HCT116 (cell line): ENCODE data around the gene MDH1.

Source experiments
- CEBPB ChIP-seq: IDR thresholded peaks from 2 replicates; pipeline ENCODE4 v1.6.1; 2012; ENCODE audit warnings: low read depth
- EZH2phosphoT487 ChIP-seq: fragments of 200-600 bp; IDR thresholded peaks from 2 replicates; pipeline ENCODE4 v1.6.1; 2018; ENCODE audit warnings: antibody characterized with exemption, borderline replicate concordance
- POLR2A ChIP-seq: IDR thresholded peaks from 2 replicates; pipeline ENCODE4 v1.7.0; 2011; ENCODE audit warnings: borderline replicate concordance; ENCODE audit not compliant: insufficient read depth, insufficient read length; ENCODE audit errors: extremely low read depth
- POLR2AphosphoS5 ChIP-seq: IDR thresholded peaks from 2 replicates; pipeline ENCODE4 v1.6.1; 2011; ENCODE audit warnings: mild to moderate bottlenecking, low read depth, low read length, moderate library complexity
- YY1 ChIP-seq: IDR thresholded peaks from 2 replicates; pipeline ENCODE4 v1.6.1; 2011; ENCODE audit warnings: low read length, low read depth, moderate library complexity, mild to moderate bottlenecking; ENCODE audit not compliant: insufficient replicate concordance; ENCODE audit errors: extremely low read depth
- TF ChIP-seq, protein P1 (sequence below), 3 experiments: fragments of 200-600 bp in 1 of 3; sonication (generic) in 1 of 3; IDR thresholded peaks in 2 of 3; conservative IDR thresholded peaks in 1 of 3; 2 replicates each; pipeline ENCODE4 v1.5.1; 2012 to 2017; ENCODE audit warnings: low read depth in 2 of 3, low read length in 2 of 3, antibody characterized with exemption in 1 of 3, borderline replicate concordance in 1 of 3, control low read depth in 1 of 3, mild to moderate bottlenecking in 1 of 3, mixed read lengths in 1 of 3, mixed run types in 1 of 3, moderate library complexity in 1 of 3; ENCODE audit not compliant: insufficient read depth in 1 of 3
- TF ChIP-seq, protein P2 (sequence below): IDR thresholded peaks from 2 replicates; pipeline ENCODE4 v1.6.1; 2012; ENCODE audit warnings: low read depth

DNA sequence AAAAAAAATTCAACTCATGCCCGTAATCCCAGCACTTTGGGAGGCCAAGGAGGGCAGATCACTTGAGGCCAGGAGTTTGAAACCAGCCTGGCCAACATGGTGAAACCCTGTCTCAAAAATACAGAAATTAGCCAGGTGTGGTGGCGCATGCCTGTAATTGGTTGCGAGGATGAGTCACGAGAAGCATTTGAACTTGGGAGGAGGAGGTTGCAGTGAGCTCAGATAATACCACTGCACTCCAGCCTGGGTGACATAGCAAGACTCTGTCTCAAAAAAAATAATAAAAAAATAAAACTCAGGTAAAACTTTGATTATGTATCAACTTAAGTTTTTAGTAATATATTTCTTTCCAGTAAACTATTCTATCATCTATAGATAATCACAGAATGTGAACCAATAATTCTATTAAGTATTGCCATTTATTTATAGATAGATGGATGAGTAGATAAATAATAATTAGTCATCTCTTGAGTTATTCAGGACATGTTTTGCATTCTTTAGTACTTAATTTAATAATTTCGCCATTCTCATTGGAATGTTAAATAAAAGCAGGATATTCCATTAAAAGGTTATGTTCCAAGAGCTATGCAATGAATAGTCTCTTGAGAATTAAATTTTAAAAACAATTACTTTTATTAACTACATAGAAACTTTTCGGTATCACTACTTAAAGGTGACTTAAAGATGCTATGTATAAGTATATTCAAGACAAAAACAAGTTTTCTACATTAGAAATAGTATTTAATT is 49.2 kb upstream of the MDH1 start:
- TF ChIP-seq, protein P1, sequence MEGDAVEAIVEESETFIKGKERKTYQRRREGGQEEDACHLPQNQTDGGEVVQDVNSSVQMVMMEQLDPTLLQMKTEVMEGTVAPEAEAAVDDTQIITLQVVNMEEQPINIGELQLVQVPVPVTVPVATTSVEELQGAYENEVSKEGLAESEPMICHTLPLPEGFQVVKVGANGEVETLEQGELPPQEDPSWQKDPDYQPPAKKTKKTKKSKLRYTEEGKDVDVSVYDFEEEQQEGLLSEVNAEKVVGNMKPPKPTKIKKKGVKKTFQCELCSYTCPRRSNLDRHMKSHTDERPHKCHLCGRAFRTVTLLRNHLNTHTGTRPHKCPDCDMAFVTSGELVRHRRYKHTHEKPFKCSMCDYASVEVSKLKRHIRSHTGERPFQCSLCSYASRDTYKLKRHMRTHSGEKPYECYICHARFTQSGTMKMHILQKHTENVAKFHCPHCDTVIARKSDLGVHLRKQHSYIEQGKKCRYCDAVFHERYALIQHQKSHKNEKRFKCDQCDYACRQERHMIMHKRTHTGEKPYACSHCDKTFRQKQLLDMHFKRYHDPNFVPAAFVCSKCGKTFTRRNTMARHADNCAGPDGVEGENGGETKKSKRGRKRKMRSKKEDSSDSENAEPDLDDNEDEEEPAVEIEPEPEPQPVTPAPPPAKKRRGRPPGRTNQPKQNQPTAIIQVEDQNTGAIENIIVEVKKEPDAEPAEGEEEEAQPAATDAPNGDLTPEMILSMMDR (IDR thresholded peaks at IDR 0.05 in 2 of 3, conservative IDR thresholded peaks at IDR 0.05 in 1 of 3; ENCODE audit: borderline replicate concordance in 1 of 3, insufficient read depth in 1 of 3, low read depth in 2 of 3, low read length in 2 of 3) = no peak
- no peak for TF ChIP-seq EZH2phosphoT487
- TF ChIP-seq POLR2AphosphoS5 = no peak
- no peak for TF ChIP-seq CEBPB
- no peak for TF ChIP-seq POLR2A
- TF ChIP-seq YY1 = no peak
- TF ChIP-seq, protein P2, sequence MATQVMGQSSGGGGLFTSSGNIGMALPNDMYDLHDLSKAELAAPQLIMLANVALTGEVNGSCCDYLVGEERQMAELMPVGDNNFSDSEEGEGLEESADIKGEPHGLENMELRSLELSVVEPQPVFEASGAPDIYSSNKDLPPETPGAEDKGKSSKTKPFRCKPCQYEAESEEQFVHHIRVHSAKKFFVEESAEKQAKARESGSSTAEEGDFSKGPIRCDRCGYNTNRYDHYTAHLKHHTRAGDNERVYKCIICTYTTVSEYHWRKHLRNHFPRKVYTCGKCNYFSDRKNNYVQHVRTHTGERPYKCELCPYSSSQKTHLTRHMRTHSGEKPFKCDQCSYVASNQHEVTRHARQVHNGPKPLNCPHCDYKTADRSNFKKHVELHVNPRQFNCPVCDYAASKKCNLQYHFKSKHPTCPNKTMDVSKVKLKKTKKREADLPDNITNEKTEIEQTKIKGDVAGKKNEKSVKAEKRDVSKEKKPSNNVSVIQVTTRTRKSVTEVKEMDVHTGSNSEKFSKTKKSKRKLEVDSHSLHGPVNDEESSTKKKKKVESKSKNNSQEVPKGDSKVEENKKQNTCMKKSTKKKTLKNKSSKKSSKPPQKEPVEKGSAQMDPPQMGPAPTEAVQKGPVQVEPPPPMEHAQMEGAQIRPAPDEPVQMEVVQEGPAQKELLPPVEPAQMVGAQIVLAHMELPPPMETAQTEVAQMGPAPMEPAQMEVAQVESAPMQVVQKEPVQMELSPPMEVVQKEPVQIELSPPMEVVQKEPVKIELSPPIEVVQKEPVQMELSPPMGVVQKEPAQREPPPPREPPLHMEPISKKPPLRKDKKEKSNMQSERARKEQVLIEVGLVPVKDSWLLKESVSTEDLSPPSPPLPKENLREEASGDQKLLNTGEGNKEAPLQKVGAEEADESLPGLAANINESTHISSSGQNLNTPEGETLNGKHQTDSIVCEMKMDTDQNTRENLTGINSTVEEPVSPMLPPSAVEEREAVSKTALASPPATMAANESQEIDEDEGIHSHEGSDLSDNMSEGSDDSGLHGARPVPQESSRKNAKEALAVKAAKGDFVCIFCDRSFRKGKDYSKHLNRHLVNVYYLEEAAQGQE = no peak
